ENCODE data around the gene RETREG2.
A peak's percentile ranks its signal among the peaks of the same experiment; 100 is the strongest.

RETREG2 gene, protein sequence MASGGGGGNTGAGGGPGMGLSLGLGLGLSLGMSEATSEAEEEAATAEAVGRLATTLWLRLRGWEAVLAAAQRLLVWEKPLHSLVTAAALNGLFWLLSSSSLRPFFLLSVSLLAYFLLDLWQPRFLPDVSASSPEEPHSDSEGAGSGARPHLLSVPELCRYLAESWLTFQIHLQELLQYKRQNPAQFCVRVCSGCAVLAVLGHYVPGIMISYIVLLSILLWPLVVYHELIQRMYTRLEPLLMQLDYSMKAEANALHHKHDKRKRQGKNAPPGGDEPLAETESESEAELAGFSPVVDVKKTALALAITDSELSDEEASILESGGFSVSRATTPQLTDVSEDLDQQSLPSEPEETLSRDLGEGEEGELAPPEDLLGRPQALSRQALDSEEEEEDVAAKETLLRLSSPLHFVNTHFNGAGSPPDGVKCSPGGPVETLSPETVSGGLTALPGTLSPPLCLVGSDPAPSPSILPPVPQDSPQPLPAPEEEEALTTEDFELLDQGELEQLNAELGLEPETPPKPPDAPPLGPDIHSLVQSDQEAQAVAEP

DNA sequence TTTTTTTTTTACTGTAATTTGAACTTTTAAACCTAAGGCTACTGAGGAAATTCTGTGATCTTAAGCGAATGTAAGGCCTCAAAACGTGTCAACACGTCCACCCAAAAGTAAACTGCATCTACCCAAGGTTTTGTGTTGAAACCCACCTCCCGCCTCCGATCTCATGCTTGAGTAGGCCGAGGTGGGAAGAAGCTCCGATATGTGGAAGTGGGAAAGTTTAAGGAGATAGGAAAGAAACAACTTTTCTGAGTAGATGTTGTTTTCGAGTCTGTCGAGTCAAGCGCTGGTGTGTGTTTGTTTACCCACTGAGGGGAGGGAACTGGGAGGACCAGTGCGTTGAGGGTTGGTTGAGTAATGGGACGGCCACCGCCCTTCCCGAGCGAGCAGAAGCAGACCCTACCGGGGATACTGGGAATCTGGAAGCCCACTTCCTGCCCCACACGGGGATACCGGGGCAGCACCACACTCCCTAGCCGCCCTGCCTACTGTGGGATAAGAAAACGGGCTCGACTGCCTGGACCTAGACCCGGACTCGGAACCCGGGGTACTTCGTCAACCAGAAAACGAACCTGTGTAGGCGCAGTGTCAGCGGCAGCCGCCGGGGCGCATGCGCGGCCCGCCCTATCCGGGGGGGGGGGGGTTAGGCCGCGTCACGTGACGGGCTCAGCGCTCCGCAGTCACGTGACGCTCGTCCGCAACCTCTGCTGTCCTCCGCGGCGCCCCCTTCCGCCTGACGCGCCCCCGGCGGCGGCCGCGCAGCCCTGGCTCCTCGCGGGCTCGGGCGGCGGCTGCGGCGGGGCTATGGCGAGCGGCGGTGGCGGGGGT is at the start of gene RETREG2:
TSS of gene RETREG2 (plus strand) at position 724 of the 825 bp plus-strand sequence. CDS start at position 802, 78 bp downstream.
- peaks cover 3% of the 10 kb centered on the region for H3K36me3 ChIP-seq (replicated peaks; ENCODE audit: insufficient read depth, low read length)
- peak; percentile 92 for DNase-seq
- peak within 1 kb of the TSS; percentile 98 for H3K27ac ChIP-seq (ENCODE audit: low read length)

DNA sequence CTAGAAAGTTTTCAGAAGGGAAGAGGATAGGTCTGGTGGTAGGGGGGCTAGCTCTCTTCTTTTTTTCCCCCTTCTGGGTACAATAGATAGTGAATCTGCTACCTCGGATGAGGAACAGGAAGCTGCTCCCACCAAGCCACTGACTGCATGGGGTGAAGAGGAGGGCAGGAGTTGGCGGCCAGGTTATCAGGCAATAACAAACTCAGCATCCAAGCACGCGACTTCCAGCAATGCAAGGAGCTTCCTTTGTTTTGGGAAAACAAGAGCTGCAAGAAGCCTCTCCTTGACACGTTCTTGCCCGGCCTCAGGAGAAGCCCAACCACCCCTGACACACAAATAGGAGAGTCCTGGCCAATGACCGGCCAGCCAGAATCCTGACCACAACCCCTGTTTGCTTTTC is 49.7 kb upstream of the RETREG2 start:
- no peaks in the 10 kb centered on the region for H3K36me3 ChIP-seq (replicated peaks; ENCODE audit: insufficient read depth, low read length)
- H3K4me2 ChIP-seq (ENCODE audit: low read depth, low read length): no peak overlapping the region
- no peak overlapping the region for H3K9ac ChIP-seq (ENCODE audit: low read length)
- 0 out of 2 replicates have a peak, but pooled peaks cover 5% of the 10 kb centered on the region for H4K20me1 ChIP-seq (ENCODE audit: insufficient read depth, low read length)
- no peak overlapping the region for H3K4me3 ChIP-seq (ENCODE audit: low read length)
- H2AFZ ChIP-seq (ENCODE audit: low read length): no peak overlapping the region
- no peaks in the 10 kb centered on the region for H3K9me2 ChIP-seq (replicated peaks; ENCODE audit: insufficient read depth, low read length)
- H3F3A ChIP-seq (ENCODE audit: insufficient read depth, low read length): no peaks in the 10 kb centered on the region
- no peaks in the 10 kb centered on the region for H3K4me1 ChIP-seq (ENCODE audit: low read length)
- no peak for DNase-seq
- TF ChIP-seq EZH2 (optimal IDR thresholded peaks at IDR 0.05; ENCODE audit: low read depth, low read length) (no peak), EZH2phosphoT487 (IDR thresholded peaks at IDR 0.05; ENCODE audit: low read length) (no peak)
- TF ChIP-seq, protein P1, sequence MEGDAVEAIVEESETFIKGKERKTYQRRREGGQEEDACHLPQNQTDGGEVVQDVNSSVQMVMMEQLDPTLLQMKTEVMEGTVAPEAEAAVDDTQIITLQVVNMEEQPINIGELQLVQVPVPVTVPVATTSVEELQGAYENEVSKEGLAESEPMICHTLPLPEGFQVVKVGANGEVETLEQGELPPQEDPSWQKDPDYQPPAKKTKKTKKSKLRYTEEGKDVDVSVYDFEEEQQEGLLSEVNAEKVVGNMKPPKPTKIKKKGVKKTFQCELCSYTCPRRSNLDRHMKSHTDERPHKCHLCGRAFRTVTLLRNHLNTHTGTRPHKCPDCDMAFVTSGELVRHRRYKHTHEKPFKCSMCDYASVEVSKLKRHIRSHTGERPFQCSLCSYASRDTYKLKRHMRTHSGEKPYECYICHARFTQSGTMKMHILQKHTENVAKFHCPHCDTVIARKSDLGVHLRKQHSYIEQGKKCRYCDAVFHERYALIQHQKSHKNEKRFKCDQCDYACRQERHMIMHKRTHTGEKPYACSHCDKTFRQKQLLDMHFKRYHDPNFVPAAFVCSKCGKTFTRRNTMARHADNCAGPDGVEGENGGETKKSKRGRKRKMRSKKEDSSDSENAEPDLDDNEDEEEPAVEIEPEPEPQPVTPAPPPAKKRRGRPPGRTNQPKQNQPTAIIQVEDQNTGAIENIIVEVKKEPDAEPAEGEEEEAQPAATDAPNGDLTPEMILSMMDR (IDR thresholded peaks at IDR 0.05; ENCODE audit: low read length): no peak
- H3K79me2 ChIP-seq (ENCODE audit: low read length): no peaks in the 10 kb centered on the region
- H3K9me3 ChIP-seq (replicated peaks; ENCODE audit: insufficient read depth, low read length): no peaks in the 10 kb centered on the region
- no peak overlapping the region for H3K27ac ChIP-seq (ENCODE audit: low read length)
- H3K27me3 ChIP-seq (replicated peaks; ENCODE audit: insufficient read depth, low read length): no peaks in the 10 kb centered on the region

More for the DNA sequence above, at the start of gene RETREG2:
- peaks cover 22% of the 10 kb centered on the region for H3F3A ChIP-seq (ENCODE audit: insufficient read depth, low read length)
- H3K27me3 ChIP-seq (replicated peaks; ENCODE audit: insufficient read depth, low read length): no peaks in the 10 kb centered on the region
- H3K4me2 ChIP-seq (ENCODE audit: low read depth, low read length): peak within 1 kb of the TSS; percentile 98
- H3K4me1 ChIP-seq (ENCODE audit: low read length): peaks cover 13% of the 10 kb centered on the region; the same call in 1 of the 2 replicates
- H4K20me1 ChIP-seq (ENCODE audit: insufficient read depth, low read length): no peaks in the 10 kb centered on the region
- no peaks in the 10 kb centered on the region for H3K9me2 ChIP-seq (replicated peaks; ENCODE audit: insufficient read depth, low read length)
- TF ChIP-seq EZH2phosphoT487 (IDR thresholded peaks at IDR 0.05; ENCODE audit: low read length): no peak
- TF ChIP-seq, protein P1 (IDR thresholded peaks at IDR 0.05; ENCODE audit: low read length): no peak
- TF ChIP-seq EZH2 (optimal IDR thresholded peaks at IDR 0.05; ENCODE audit: low read depth, low read length): no peak
- H3K4me3 ChIP-seq (ENCODE audit: low read length): peak within 1 kb of the TSS; percentile 99
- H2AFZ ChIP-seq (ENCODE audit: low read length): peak within 1 kb of the TSS; percentile 97
- H3K9ac ChIP-seq (ENCODE audit: low read length): peak within 1 kb of the TSS; percentile 96
- H3K79me2 ChIP-seq (ENCODE audit: low read length): peaks cover 54% of the 10 kb centered on the region
- H3K9me3 ChIP-seq (replicated peaks; ENCODE audit: insufficient read depth, low read length): no peaks in the 10 kb centered on the region

DNA sequence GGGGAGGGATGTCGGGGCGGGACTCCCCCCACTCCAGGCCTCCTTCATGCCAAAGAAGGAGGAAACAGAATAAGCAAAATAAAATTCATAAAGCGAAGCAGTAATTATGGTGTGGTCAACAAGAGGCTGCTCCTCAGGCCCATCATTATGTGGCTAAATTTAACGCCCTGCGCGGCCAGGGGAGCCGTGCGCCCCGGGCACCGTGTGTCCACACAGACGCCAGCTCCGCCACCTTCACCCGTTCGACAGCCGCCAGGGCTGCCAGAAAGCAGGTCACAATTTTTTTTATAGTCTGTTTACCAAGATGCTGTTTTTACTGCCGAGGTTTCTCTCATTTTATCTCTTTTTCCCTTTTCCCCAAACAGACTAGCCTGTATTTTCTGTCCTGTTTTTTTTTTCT is 48.5 kb upstream of the RETREG2 start:
- no peaks in the 10 kb centered on the region for H3K4me1 ChIP-seq (ENCODE audit: low read length)
- H3K27ac ChIP-seq (ENCODE audit: low read length): no peak overlapping the region
- H3F3A ChIP-seq (ENCODE audit: insufficient read depth, low read length): no peaks in the 10 kb centered on the region
- no peak overlapping the region for H3K9ac ChIP-seq (ENCODE audit: low read length)
- no peak overlapping the region for H2AFZ ChIP-seq (ENCODE audit: low read length)
- no peak for TF ChIP-seq EZH2 (optimal IDR thresholded peaks at IDR 0.05; ENCODE audit: low read depth, low read length)
- TF ChIP-seq EZH2phosphoT487 (IDR thresholded peaks at IDR 0.05; ENCODE audit: low read length): no peak
- TF ChIP-seq, protein P1 (IDR thresholded peaks at IDR 0.05; ENCODE audit: low read length): no peak
- no peaks in the 10 kb centered on the region for H3K9me2 ChIP-seq (replicated peaks; ENCODE audit: insufficient read depth, low read length)
- H3K4me3 ChIP-seq (ENCODE audit: low read length): no peak overlapping the region
- no peaks in the 10 kb centered on the region for H4K20me1 ChIP-seq (ENCODE audit: insufficient read depth, low read length)
- H3K4me2 ChIP-seq (ENCODE audit: low read depth, low read length): no peak overlapping the region
- no peaks in the 10 kb centered on the region for H3K36me3 ChIP-seq (replicated peaks; ENCODE audit: insufficient read depth, low read length)
- no peaks in the 10 kb centered on the region for H3K79me2 ChIP-seq (ENCODE audit: low read length)
- DNase-seq: no peak
- H3K27me3 ChIP-seq (replicated peaks; ENCODE audit: insufficient read depth, low read length): no peaks in the 10 kb centered on the region
- H3K9me3 ChIP-seq (replicated peaks; ENCODE audit: insufficient read depth, low read length): no peaks in the 10 kb centered on the region

Data from MM.1S (cell line).